Renal pelvis (tissue), 4 donors: ENCODE data around the gene TMEM250. TPM values are rescaled to one million over a fixed set of nuclear protein-coding genes. Genes with fewer than 3 reads are reported as not detected.
"Not testable (repeated sequence)": the region's sequence is repeated elsewhere in the genome, so short reads cannot be mapped to it uniquely, and the experiment has no call there.

Experiments
- DNase-seq: peaks from one replicate; pipeline ENCODE4 v3.0.0-alpha.2; 2013
- polyA plus RNA-seq, 3 donors: library from polyadenylated mRNA; unstranded; fragments of 120-200 nt; gene quantifications; one replicate each; pipeline ENCODE4 v1.2.1, GENCODE V29; 2013; ENCODE audit not compliant: insufficient read length in 3 of 3

Gene TMEM250
- polyA plus RNA-seq, 3 donors: 19.9 to 24.5 (median 23.2) TPM

DNA sequence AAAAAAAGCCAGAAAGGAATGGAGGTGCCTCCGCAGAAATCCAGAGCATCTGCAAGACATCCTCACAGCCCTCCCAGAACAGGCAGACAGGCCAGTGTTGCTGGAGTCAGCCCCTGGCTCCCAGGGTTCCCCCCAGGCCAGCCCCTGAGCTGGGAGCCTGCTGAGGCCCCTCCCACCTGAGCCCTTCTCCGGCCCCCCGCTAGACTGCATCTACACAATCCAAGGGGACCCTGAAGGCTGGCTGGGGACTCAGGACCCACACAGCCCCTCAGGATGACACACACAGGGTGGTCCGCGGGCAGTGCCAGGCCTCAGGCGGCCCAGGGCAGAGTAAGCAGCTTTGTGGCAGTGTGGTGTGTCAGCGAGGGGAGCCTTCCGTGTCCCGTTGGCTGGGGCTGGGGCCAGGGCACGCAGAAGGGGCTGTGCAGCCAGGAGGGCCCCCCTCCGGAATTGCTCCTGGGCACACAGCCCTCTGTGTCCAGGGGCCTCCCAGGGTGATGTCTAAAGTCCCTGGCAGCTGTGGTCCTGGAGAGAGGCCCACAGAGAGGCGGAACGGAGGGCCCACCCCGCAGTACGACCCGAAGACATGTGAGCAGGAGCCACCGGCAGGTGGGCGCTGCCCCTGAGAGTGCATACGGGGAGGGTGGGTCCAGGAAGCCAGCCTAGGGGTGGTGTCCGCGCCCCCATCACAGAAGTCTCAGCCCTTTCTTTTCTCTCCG is 2.9 kb downstream of the TMEM250 start:
- no peak for DNase-seq

DNA sequence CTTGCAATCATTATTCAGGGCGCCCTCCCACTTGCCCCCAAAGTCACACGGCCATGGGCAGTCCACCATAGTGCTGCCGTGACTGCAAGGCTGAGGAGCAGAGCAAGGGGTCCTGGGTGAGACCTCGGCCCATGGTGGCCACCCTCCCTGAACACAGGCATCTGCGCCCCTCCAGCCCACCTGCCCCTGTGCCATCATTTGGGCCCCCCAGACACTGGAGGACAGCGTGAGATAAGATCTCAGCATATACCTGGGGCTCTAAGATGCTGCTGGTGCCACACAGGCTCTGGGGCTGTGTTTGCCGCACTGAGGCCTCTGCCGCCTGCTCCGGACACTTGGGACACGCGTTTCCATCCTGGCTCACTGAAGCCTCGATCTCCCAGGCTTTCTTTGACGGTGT is 3.5 kb downstream of the TMEM250 start:
- DNase-seq: no peak

DNA sequence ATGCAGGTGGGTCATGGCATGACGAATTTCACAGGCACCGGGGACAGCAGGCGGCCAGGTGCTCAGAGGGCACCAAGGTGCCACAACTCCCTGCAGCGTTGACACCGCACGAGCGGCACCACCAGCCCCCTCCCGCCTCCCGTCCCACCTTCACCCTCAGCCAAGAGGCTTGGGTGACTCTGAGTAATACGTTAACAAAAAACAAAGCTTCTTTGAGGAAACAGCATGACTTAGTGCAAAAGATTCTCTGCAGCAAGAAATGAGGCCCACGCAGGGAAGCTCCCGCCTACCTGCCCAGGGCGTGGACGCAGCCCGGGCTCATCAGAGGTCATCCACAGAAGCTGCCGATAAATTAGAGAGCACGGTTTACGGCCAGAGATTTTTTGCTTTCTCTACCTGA is 4.1 kb downstream of the TMEM250 start:
- no peak for DNase-seq

GRCh38 chr9:136112541-136112940 is 6.1 kb downstream of the TMEM250 start:
- DNase-seq: no peak

DNA sequence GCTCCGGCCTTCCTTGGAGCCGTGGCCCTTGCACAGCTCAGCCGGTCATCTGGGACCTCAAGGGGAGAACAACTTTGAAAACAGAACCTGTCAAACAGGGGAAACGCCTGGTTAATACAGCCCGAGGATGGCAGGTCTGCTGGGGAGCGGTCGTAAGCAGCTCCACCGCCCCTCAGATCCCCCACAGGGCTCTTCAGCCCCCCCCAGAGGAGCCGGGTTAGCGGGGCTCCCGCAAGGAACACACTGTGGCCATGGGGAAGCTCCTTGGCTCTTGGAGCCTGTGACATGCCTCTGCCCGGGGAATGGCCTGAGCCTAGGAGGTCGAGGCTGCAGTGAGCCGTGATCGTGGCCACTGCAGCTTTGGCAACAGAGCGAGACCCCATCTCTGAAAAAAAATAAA is 6.8 kb downstream of the TMEM250 start:
- no peak for DNase-seq

- DNase-seq: no peak
Measured at GRCh38 chr9:136111190-136111589, 7.5 kb downstream of the TMEM250 start.

GRCh38 chr9:136110082-136111061 is 8.3 kb downstream of the TMEM250 start:
- DNase-seq: no peak

DNA sequence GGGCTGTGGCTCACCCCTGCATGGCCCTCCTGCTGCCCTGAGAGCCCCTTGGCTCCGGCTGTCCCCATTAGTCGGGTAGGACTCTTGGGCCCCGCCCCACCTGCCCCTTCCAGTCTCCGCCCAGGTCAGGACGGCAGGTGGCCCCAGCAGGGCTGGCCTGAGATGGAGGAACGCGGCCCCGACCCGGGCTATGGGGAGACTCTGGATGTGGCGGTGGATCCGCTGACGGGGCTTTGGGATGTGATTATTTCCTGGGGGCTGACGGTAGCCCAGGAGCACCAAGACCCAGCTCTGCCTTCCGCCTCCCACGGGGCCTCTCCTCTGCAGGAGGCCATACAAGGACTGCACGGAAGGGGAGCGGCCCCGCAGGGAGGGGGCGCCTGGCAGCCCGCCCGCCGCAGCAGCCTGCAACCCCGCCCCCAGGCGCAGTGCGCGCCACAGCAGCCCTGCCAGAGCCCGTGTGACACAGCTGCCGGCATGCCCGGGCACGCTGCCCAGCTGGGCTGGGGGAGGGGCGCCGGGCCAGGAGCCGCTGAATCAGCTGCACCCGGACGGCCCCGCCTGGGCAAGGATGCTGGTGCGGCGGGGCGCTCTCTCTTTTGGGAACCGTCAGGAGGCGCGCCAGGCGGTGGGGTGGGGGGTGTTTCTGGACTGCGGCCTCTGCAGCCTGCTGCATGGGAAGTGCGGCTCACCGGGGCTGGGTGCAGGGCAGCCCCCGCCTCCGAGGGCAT is 9.2 kb downstream of the TMEM250 start:
- no peak for DNase-seq

- no peak for DNase-seq
Measured at GRCh38 chr9:136108648-136109266, 9.9 kb downstream of the TMEM250 start.

GRCh38 chr9:136107953-136108647 is 10.6 kb downstream of the TMEM250 start:
- no peak for DNase-seq

GRCh38 chr9:136107155-136107952 is 11.3 kb downstream of the TMEM250 start:
- DNase-seq: no peak

- no peak for DNase-seq
Measured at GRCh38 chr9:136105398-136106135, 13.1 kb downstream of the TMEM250 start.

DNA sequence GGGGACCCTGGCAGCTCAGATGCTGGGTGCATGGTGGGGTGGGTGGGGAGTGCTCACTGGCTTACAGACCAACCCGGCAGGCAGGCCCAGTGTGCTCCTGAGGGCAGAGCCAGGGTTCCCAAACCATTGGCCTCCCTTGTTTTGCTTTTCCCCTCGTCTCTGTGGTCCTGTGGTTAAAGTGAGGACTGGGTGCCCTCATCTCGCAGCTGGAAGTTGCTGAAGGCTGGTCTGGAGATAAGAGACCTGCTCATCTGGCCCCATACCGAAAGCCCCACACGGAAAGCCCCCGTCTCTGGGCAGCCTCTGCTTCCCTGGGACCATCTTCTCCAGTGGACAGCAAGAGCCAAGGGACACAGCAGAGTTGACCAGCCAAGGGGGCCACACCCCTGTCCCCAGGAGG is 13.8 kb downstream of the TMEM250 start:
- no peak for DNase-seq

DNA sequence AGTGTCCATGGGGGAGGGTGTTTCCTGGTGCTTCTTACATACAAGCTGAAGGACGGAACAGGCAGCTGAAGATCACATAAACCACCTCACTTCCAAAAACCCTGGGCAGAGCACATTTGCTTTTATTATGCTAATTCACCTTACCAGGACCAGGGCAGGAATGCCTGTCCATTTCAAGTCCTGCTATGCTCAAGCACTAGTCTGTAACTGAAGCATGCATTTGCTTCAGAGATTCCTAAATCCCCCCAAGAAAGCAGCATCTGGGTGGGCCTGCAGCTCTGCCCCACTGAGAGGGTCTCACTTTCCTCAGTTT is 14.2 kb downstream of the TMEM250 start:
- no peak for DNase-seq

DNA sequence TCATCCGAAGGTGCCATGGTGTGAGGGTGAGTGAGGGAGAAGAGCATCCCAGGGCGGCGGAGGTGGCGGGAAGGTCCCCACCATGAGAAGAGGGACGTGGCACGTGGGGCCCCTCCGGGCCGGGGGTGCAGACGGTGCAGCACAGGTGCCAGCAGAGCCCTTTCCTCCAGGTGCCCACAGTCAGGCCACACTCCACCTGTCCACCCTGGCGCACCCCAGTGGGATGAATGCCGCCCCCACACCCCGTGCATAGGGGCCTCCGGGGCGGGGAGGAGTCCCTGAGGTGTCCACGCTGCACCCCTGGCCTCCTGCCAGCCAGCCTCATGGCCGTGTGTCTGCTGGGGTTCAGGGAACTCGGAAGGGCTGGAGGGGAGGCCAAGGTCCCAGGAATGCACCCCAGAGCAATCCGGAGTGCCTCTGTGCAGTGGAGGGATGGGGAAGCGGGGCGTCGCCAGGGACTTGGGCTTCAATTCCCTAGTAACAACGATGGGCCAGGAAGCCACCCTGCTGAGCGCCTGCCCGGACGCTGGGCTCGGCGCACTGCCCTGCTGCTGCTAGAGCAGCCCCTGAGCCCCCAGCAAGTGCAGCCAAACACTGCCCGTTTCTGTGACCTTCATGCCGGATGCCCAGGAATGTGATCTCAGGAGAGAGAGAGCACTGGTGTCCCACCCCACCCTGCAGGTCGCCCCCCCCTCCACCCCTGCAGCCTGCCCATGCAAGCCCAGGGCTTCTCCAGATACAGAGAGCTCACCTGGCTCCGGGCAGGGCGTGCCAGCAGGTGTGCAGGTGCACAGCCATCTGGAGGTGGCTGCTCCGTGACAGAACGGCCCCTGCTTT is 14.8 kb downstream of the TMEM250 start:
- DNase-seq: no peak

DNA sequence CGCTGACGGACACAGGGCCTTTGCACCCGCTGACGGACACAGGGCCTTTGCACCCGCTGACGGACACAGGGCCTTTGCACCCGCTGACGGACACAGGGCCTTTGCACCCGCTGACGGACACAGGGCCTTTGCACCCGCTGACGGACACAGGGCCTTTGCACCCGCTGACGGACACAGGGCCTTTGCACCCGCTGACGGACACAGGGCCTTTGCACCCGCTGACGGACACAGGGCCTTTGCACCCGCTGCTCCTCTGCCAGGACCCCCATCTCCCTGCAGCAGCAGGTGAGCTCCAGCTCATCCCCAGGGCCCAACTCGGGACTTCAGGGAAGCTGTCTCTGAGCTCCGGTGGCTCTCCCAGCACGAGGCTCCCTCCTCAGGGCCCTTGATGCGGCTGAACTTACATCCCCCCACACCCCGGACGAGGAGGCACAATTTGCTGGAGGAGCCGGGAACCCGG is 17.0 kb downstream of the TMEM250 start:
- not testable (repeated sequence) for DNase-seq

- DNase-seq: no peak
Measured at GRCh38 chr9:136100700-136101614, 17.7 kb downstream of the TMEM250 start.

- no peak for DNase-seq
Measured at GRCh38 chr9:136099542-136099941, 19.1 kb downstream of the TMEM250 start.
